GM12878 (cell line): ENCODE results near the gene TSPO.

Experiments used
- ATF3 ChIP-seq: IDR thresholded peaks from 2 replicates; pipeline ENCODE4 v1.6.1; 2011; ENCODE audit warnings: low read depth, mild to moderate bottlenecking, low read length, moderate library complexity, borderline replicate concordance; ENCODE audit errors: extremely low read depth
- CBFB ChIP-seq: IDR thresholded peaks from 2 replicates; pipeline ENCODE4 v1.6.1; 2016; ENCODE audit warnings: antibody characterized with exemption, low read depth
- CHD4 ChIP-seq: fragments of 200-600 bp; sonication (generic); IDR thresholded peaks from 2 replicates; pipeline ENCODE4 v1.6.1; 2016; ENCODE audit warnings: mild to moderate bottlenecking
- CTCF ChIP-seq, 3 experiments: IDR thresholded peaks in 2 of 3; conservative IDR thresholded peaks in 1 of 3; 2 replicates each; pipeline ENCODE4 v1.5.1; 2011; ENCODE audit warnings: low read depth in 3 of 3, low read length in 3 of 3, mild to moderate bottlenecking in 3 of 3, control low read depth in 2 of 3, moderate library complexity in 2 of 3, inconsistent platforms in 1 of 3, mixed read lengths in 1 of 3; ENCODE audit not compliant: control insufficient read depth in 2 of 3, insufficient read depth in 1 of 3; ENCODE audit errors: extremely low read depth in 1 of 3
- NR2F1 ChIP-seq: fragments of 450-650 bp; conservative IDR thresholded peaks from 2 replicates; pipeline ENCODE4 v1.6.1; 2017; ENCODE audit warnings: mild to moderate bottlenecking
- POLR2AphosphoS5 ChIP-seq: IDR thresholded peaks from 2 replicates; pipeline ENCODE4 v1.6.1; 2011; ENCODE audit warnings: mild to moderate bottlenecking, low read length, inconsistent platforms
- RBBP5 ChIP-seq: fragments of 200-600 bp; sonication (generic); conservative IDR thresholded peaks from 2 replicates; pipeline ENCODE4 v1.6.1; 2016
- RFX5 ChIP-seq: IDR thresholded peaks from 2 replicates; pipeline ENCODE4 v1.6.1; 2011; ENCODE audit warnings: low read depth, low read length, improper control_type of control experiment
- TF ChIP-seq, protein P1 (sequence below): IDR thresholded peaks from 2 replicates; pipeline ENCODE4 v1.6.1; 2011; ENCODE audit warnings: low read depth, low read length, improper control_type of control experiment, borderline replicate concordance

DNA sequence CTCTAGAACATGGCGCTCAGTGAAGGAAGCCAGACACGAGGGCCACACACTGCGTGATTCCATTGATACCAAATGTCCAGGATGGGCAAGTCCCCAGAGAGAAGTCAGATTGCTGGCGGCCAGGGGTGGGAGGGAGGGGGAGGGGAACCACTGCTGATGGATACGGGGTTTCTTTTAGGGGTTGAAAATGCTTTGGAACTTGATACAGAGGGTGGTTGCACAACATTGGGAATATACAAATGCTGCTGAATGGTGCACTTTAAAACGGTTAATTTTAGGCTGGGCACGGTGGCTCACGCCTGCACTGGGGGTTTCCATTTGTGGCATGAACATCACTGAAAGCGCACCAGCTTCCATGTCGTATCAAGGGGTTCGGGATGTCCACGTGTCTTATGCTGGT is 5.1 kb downstream of the TSPO start:
- TF ChIP-seq RBBP5 (no peak), CTCF (IDR thresholded peaks at IDR 0.05 in 2 of 3, conservative IDR thresholded peaks at IDR 0.05 in 1 of 3; ENCODE audit: control insufficient read depth in 2 of 3, extremely low read depth in 1 of 3, insufficient read depth in 1 of 3, low read depth in 3 of 3, low read length in 3 of 3) (no peak), RFX5 (no peak), CBFB (no peak), CHD4 (no peak), ATF3 (no peak), NR2F1 (no peak), POLR2AphosphoS5 (no peak)
- TF ChIP-seq, protein P1, sequence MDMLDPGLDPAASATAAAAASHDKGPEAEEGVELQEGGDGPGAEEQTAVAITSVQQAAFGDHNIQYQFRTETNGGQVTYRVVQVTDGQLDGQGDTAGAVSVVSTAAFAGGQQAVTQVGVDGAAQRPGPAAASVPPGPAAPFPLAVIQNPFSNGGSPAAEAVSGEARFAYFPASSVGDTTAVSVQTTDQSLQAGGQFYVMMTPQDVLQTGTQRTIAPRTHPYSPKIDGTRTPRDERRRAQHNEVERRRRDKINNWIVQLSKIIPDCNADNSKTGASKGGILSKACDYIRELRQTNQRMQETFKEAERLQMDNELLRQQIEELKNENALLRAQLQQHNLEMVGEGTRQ = no peak
